Endothelial cell of umbilical vein (primary cell): ENCODE measurements around the gene SLC38A2. TPM values are rescaled to one million over a fixed set of nuclear protein-coding genes. Genes with fewer than 3 reads are reported as not detected.

Experiments used
- BruUV-seq: library from RNA; stranded (reverse); fragments of 400-500 nt; replicated peaks from 2 replicates; lab custom pipeline; 2021; lab: Mats Ljungman, UMichigan
- CTCF ChIA-PET: fragments of 300-600, 350-600 bp; sonication (Branson Sonifier 250); formaldehyde crosslinking; loops from one replicate; lab custom pipeline; 2021; ENCODE audit warnings: antibody characterized with exemption, inconsistent platforms; lab: Charles Lee
- POLR2A ChIA-PET: fragments of 300-600, 350-600 bp; sonication (Branson Sonifier 250); formaldehyde crosslinking; loops from one replicate; lab custom pipeline; 2021; ENCODE audit warnings: antibody characterized with exemption, inconsistent platforms; lab: Charles Lee
- DNase-seq: peaks from one replicate; pipeline ENCODE4 v3.0.0-alpha.2; 2011; ENCODE audit warnings: low read depth, low spot score
- FAIRE-seq: peaks from 2 replicates; lab custom pipeline; 2011; peaks lifted over from hg19 to GRCh38; lab: Jason Lieb, UNC
- H2AFZ ChIP-seq: 2 replicates; pipeline ENCODE4 v1.6.0; 2012; ENCODE audit warnings: low read depth, low read length, control low read depth, inconsistent platforms
- H3K27ac ChIP-seq: 2 replicates; pipeline ENCODE4 v1.5.1; 2011; ENCODE audit warnings: low read depth, mild to moderate bottlenecking, control low read depth, low read length, moderate library complexity; ENCODE audit not compliant: insufficient read depth
- H3K27me3 ChIP-seq, 2 experiments: 2 replicates each; pipeline versions ENCODE4 v1.6.0 to v1.6.1; 2011; ENCODE audit warnings: low read length in 2 of 2, mixed read lengths in 1 of 2; ENCODE audit not compliant: control insufficient read depth in 2 of 2, insufficient read depth in 2 of 2
- H3K36me3 ChIP-seq, 2 experiments: 2 replicates in 1 of 2; 3 replicates in 1 of 2; pipeline ENCODE4 v1.5.1; 2011; ENCODE audit warnings: low read length in 2 of 2, mild to moderate bottlenecking in 1 of 2, moderate library complexity in 1 of 2; ENCODE audit not compliant: control insufficient read depth in 2 of 2, insufficient read depth in 2 of 2; ENCODE audit errors: extremely low read depth in 1 of 2
- H3K4me1 ChIP-seq: 3 replicates; pipeline ENCODE4 v1.5.1; 2011; ENCODE audit warnings: mild to moderate bottlenecking, low read length; ENCODE audit not compliant: control insufficient read depth, insufficient read depth; ENCODE audit errors: extremely low read depth
- H3K4me2 ChIP-seq: 2 replicates; pipeline ENCODE4 v1.6.1; 2011; ENCODE audit warnings: low read length, control low read depth, mixed read lengths; ENCODE audit not compliant: insufficient read depth
- H3K4me3 ChIP-seq, 3 experiments: fragments of 200-600 bp in 1 of 3; sonication (generic), shearing (Covaris generic) in 1 of 3; replicated peaks in 1 of 3; 2 replicates each; pipeline ENCODE4 v1.5.1; 2011 to 2016; ENCODE audit warnings: control low read depth in 3 of 3, low read length in 3 of 3, mild to moderate bottlenecking in 2 of 3, inconsistent platforms in 1 of 3, low read depth in 1 of 3, moderate library complexity in 1 of 3; ENCODE audit not compliant: insufficient read depth in 1 of 3
- H3K79me2 ChIP-seq: 2 replicates; pipeline ENCODE4 v1.6.0; 2012; ENCODE audit warnings: low read length, inconsistent platforms; ENCODE audit not compliant: control insufficient read depth, insufficient read depth
- H3K9ac ChIP-seq: replicated peaks from 2 replicates; pipeline ENCODE3; 2011; ENCODE audit warnings: low read length, control low read depth; ENCODE audit not compliant: insufficient read depth; ENCODE audit errors: extremely low read depth
- H3K9me1 ChIP-seq: replicated peaks from 3 replicates; pipeline ENCODE4 v1.6.0; 2011; ENCODE audit warnings: mild to moderate bottlenecking, low read length; ENCODE audit not compliant: control insufficient read depth, insufficient read depth; ENCODE audit errors: extremely low read depth
- H3K9me3 ChIP-seq: replicated peaks from 2 replicates; pipeline ENCODE4 v1.5.1; 2012; ENCODE audit warnings: low read length, inconsistent platforms; ENCODE audit not compliant: control insufficient read depth, insufficient read depth
- H4K20me1 ChIP-seq: replicated peaks from 2 replicates; pipeline ENCODE3; 2011; ENCODE audit warnings: mild to moderate bottlenecking, low read length; ENCODE audit not compliant: control insufficient read depth, insufficient read depth; ENCODE audit errors: extremely low read depth
- EZH2 ChIP-seq: IDR thresholded peaks from 2 replicates; pipeline ENCODE4 v1.6.1; 2012; ENCODE audit warnings: borderline replicate concordance, low read depth, mild to moderate bottlenecking, moderate library complexity, low read length, inconsistent platforms; ENCODE audit not compliant: severe bottlenecking
- FOS ChIP-seq: IDR thresholded peaks from 2 replicates; pipeline ENCODE4 v1.6.1; 2011; ENCODE audit warnings: mild to moderate bottlenecking, low read length, moderate library complexity, borderline replicate concordance; ENCODE audit not compliant: insufficient read depth
- GATA2 ChIP-seq: IDR thresholded peaks from 2 replicates; pipeline ENCODE4 v1.7.0; 2011; ENCODE audit warnings: low read depth, mild to moderate bottlenecking, moderate library complexity, mixed read lengths, low read length; ENCODE audit not compliant: insufficient read length, insufficient read depth
- JUN ChIP-seq: IDR thresholded peaks from 2 replicates; pipeline ENCODE4 v1.6.1; 2011; ENCODE audit warnings: borderline replicate concordance, low read depth; ENCODE audit not compliant: insufficient read length, insufficient read depth
- MYC ChIP-seq: IDR thresholded peaks from one replicate; pipeline ENCODE4 v1.6.1; 2011; ENCODE audit warnings: mild to moderate bottlenecking, low read depth, low read length
- POLR2A ChIP-seq: IDR thresholded peaks from 2 replicates; pipeline ENCODE4 v1.6.1; 2012; ENCODE audit warnings: low read depth, mild to moderate bottlenecking, control low read depth, low read length
- POLR2AphosphoS5 ChIP-seq: IDR thresholded peaks from 2 replicates; pipeline ENCODE4 v1.6.1; 2012; ENCODE audit warnings: low read depth, mild to moderate bottlenecking, control low read depth, low read length, moderate library complexity; ENCODE audit not compliant: insufficient read depth
- dilution Hi-C: fragments of 300-500 bp; cut with MboI; formaldehyde crosslinking; loops from one replicate; pipeline ENCODE4 v1.15.0; 2019; ENCODE audit warnings: low sequenced_read_pairs; ENCODE audit not compliant: extremely low pct_ligation_motif_present
- intact Hi-C: fragments of 100-400 bp; cut with micrococcal nuclease; formaldehyde crosslinking; loops from one replicate; pipeline ENCODE4 v1.10.0; 2022
- polyA plus RNA-seq, 4 experiments: library from polyadenylated mRNA; depleted of rRNA in 3 of 4; stranded (reverse) in 3 of 4; unstranded in 1 of 4; fragments of >200 nt; gene quantifications; 2 replicates each; pipeline versions ENCODE4 v1.2.1 to v1.2.3, GENCODE V29; 2011 to 2012; ENCODE audit warnings: missing spikeins in 1 of 4
- total RNA-seq: library from RNA; stranded (reverse); gene quantifications from 2 replicates; pipeline ENCODE4 v1.2.3, GENCODE V29; 2021
- TF ChIP-seq, protein P1 (sequence below): IDR thresholded peaks from 2 replicates; pipeline ENCODE4 v1.6.1; 2011; ENCODE audit not compliant: insufficient read depth, insufficient read length
- TF ChIP-seq, protein P2 (sequence below), 2 donors: IDR thresholded peaks; 1 replicate in 1 of 2; 2 replicates in 1 of 2; pipeline ENCODE4 v1.5.1; 2011; ENCODE audit warnings: low read length in 2 of 2, mild to moderate bottlenecking in 2 of 2, moderate library complexity in 2 of 2, control low read depth in 1 of 2, inconsistent platforms in 1 of 2, low read depth in 1 of 2; ENCODE audit not compliant: insufficient read depth in 1 of 2; ENCODE audit errors: extremely low read depth in 1 of 2

The SLC38A2 gene
- total and polyA plus RNA-seq, 2 donors (not counting 3 experiments of a cell fraction or from before 2014, with no cell fraction given), result 267 to 427 TPM

DNA sequence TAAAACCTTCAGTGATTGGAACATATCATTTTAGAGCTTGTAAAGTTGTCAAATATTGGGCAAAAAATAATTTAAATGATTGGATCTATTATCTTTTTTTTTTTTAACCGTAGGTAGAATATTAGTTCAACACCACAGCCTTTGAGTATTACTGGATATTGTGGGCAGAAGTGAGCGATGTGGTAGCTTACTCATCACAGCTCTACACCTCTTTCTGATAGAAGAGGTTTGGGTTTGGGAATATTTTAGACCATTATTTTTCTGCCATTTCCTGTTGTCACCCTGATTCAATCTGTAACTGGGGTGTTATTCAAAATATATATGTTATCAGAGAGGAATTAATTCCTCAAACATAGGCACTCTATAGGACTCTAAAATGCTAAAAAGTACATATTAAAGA, 34.8 kb upstream of the SLC38A2 start:
- Histone ChIP-seq H3K4me3 (no peak overlapping the region), H3K27me3 (no peaks in the 10 kb centered on the region), H3K9ac (no peak overlapping the region), H3K27ac (no peak overlapping the region), H3K79me2 (no peaks in the 10 kb centered on the region), H3K9me3 (no peaks in the 10 kb centered on the region), H3K4me2 (no peak overlapping the region), H4K20me1 (no peaks in the 10 kb centered on the region), H3K4me1 (peaks cover 32% of the 10 kb centered on the region), H2AFZ (no peak overlapping the region), H3K36me3 (no peaks in the 10 kb centered on the region), H3K9me1 (no peaks in the 10 kb centered on the region)
- ChIA-PET POLR2A (no interaction called here), CTCF (no interaction called here)
- BruUV-seq, result no TSS peak
- dilution Hi-C loops (no loop called here), intact Hi-C loops (no loop called here)
- TF ChIP-seq, protein P1, sequence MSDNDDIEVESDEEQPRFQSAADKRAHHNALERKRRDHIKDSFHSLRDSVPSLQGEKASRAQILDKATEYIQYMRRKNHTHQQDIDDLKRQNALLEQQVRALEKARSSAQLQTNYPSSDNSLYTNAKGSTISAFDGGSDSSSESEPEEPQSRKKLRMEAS, result no peak
- TF ChIP-seq POLR2A (no peak), POLR2AphosphoS5 (no peak), FOS (no peak), JUN (no peak), GATA2 (no peak), EZH2 (no peak), MYC (no peak)
- TF ChIP-seq, protein P2, sequence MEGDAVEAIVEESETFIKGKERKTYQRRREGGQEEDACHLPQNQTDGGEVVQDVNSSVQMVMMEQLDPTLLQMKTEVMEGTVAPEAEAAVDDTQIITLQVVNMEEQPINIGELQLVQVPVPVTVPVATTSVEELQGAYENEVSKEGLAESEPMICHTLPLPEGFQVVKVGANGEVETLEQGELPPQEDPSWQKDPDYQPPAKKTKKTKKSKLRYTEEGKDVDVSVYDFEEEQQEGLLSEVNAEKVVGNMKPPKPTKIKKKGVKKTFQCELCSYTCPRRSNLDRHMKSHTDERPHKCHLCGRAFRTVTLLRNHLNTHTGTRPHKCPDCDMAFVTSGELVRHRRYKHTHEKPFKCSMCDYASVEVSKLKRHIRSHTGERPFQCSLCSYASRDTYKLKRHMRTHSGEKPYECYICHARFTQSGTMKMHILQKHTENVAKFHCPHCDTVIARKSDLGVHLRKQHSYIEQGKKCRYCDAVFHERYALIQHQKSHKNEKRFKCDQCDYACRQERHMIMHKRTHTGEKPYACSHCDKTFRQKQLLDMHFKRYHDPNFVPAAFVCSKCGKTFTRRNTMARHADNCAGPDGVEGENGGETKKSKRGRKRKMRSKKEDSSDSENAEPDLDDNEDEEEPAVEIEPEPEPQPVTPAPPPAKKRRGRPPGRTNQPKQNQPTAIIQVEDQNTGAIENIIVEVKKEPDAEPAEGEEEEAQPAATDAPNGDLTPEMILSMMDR (IDR thresholded peaks at IDR 0.05; ENCODE audit: extremely low read depth in 1 of 2, insufficient read depth in 1 of 2, low read depth in 1 of 2, low read length in 2 of 2), result no peak
- FAIRE-seq, result no peak
- no peak for DNase-seq
